IMR-90 (cell line): ENCODE measurements around the gene SEC16A. TPM values are rescaled to one million over a fixed set of nuclear protein-coding genes. Genes with fewer than 3 reads are reported as not detected.

ENCODE experiments used
- ATAC-seq: fragments of 200-7000 bp; cut with Tn5 transposase; 2 replicates; pipeline ENCODE4 v1.9.1; 2020; ENCODE audit warnings: low read depth, mild to moderate bottlenecking, moderate library complexity
- BruUV-seq: library from RNA; stranded (reverse); fragments of 400-500 nt; replicated peaks from 2 replicates; lab custom pipeline; 2021; lab: Mats Ljungman, UMichigan
- CTCF ChIA-PET: fragments of 300-600 bp; formaldehyde crosslinking; extraction: SDS; loops from one replicate; lab custom pipeline; 2021; ENCODE audit warnings: antibody characterized with exemption; lab: Yijun Ruan, JAX
- POLR2A ChIA-PET: fragments of 300-600 bp; sonication (Branson Sonifier 250); formaldehyde crosslinking; loops from one replicate; lab custom pipeline; 2022; ENCODE audit warnings: antibody characterized with exemption; ENCODE audit not compliant: unreplicated experiment; lab: Charles Lee
- DNase-seq: peaks from one replicate; pipeline ENCODE4 v3.0.0; 2013
- H2AFZ ChIP-seq: replicated peaks from 2 replicates; pipeline ENCODE3; 2013; ENCODE audit warnings: low read length, mild to moderate bottlenecking; ENCODE audit not compliant: poor library complexity
- H2AK5ac ChIP-seq: 2 replicates; pipeline ENCODE4 v1.6.1; 2013; ENCODE audit warnings: low read depth, low read length, inconsistent platforms
- H2AK9ac ChIP-seq: replicated peaks from 2 replicates; pipeline ENCODE3; 2013; ENCODE audit warnings: mild to moderate bottlenecking, low read depth, low read length, moderate library complexity; ENCODE audit not compliant: poor library complexity
- H2BK120ac ChIP-seq: 2 replicates; pipeline ENCODE4 v1.6.1; 2013; ENCODE audit warnings: low read depth, low read length, inconsistent platforms
- H2BK15ac ChIP-seq: 3 replicates; pipeline ENCODE4 v1.6.1; 2013; ENCODE audit warnings: low read depth, low read length, inconsistent platforms
- H2BK20ac ChIP-seq: 2 replicates; pipeline ENCODE4 v1.6.1; 2013; ENCODE audit warnings: low read depth, mild to moderate bottlenecking, inconsistent platforms, low read length, moderate library complexity
- H2BK5ac ChIP-seq: 2 replicates; pipeline ENCODE4 v1.6.1; 2013; ENCODE audit warnings: mild to moderate bottlenecking, low read depth, low read length, inconsistent platforms; ENCODE audit not compliant: poor library complexity, severe bottlenecking
- H3K14ac ChIP-seq: replicated peaks from 2 replicates; pipeline ENCODE4 v1.6.1; 2013; ENCODE audit warnings: low read depth, low read length, inconsistent platforms
- H3K18ac ChIP-seq: 2 replicates; pipeline ENCODE4 v1.6.1; 2013; ENCODE audit warnings: low read depth, low read length, control low read depth
- H3K23ac ChIP-seq: 2 replicates; pipeline ENCODE4 v1.6.1; 2013; ENCODE audit warnings: low read depth, low read length, inconsistent platforms
- H3K27ac ChIP-seq: 2 replicates; pipeline ENCODE4 v1.5.1; 2013; ENCODE audit warnings: mild to moderate bottlenecking, control low read depth, low read length; ENCODE audit not compliant: insufficient read depth
- H3K27me3 ChIP-seq: 2 replicates; pipeline ENCODE4 v1.6.1; 2013; ENCODE audit warnings: low read length; ENCODE audit not compliant: control insufficient read depth, insufficient read depth
- H3K36me3 ChIP-seq: 2 replicates; pipeline ENCODE4 v1.6.1; 2013; ENCODE audit warnings: low read length, mixed read lengths; ENCODE audit not compliant: control insufficient read depth, insufficient read depth
- H3K4ac ChIP-seq: 2 replicates; pipeline ENCODE4 v1.6.1; 2013; ENCODE audit warnings: low read depth, low read length, inconsistent platforms
- H3K4me1 ChIP-seq: 2 replicates; pipeline ENCODE4 v1.6.1; 2013; ENCODE audit warnings: low read length, mixed read lengths; ENCODE audit not compliant: control insufficient read depth, insufficient read depth
- H3K4me2 ChIP-seq: 2 replicates; pipeline ENCODE4 v1.6.1; 2013; ENCODE audit warnings: low read depth, mild to moderate bottlenecking, control low read depth, low read length, moderate library complexity
- H3K4me3 ChIP-seq: 2 replicates; pipeline ENCODE4 v1.5.1; 2013; ENCODE audit warnings: low read depth, mild to moderate bottlenecking, control low read depth, low read length, moderate library complexity; ENCODE audit not compliant: insufficient read depth
- H3K56ac ChIP-seq: 2 replicates; pipeline ENCODE4 v1.6.1; 2013; ENCODE audit warnings: low read length, inconsistent platforms; ENCODE audit not compliant: insufficient read depth; ENCODE audit errors: extremely low read depth
- H3K79me1 ChIP-seq, 2 experiments: 2 replicates each; pipeline ENCODE4 v1.6.1; 2013; ENCODE audit warnings: low read length in 2 of 2, inconsistent platforms in 1 of 2, low read depth in 1 of 2
- H3K9ac ChIP-seq: 2 replicates; pipeline ENCODE4 v1.6.1; 2013; ENCODE audit warnings: low read depth, low read length, control low read depth
- H3K9me1 ChIP-seq: 2 replicates; pipeline ENCODE4 v1.6.1; 2013; ENCODE audit warnings: low read length, inconsistent platforms; ENCODE audit not compliant: insufficient read depth
- H3K9me3 ChIP-seq: 2 replicates; pipeline ENCODE4 v1.6.1; 2013; ENCODE audit warnings: low read length; ENCODE audit not compliant: control insufficient read depth, insufficient read depth
- H4K20me1 ChIP-seq: 2 replicates; pipeline ENCODE4 v1.6.1; 2013; ENCODE audit warnings: low read length, inconsistent platforms; ENCODE audit not compliant: insufficient read depth
- H4K5ac ChIP-seq: 2 replicates; pipeline ENCODE4 v1.6.1; 2013; ENCODE audit warnings: mild to moderate bottlenecking, low read depth, low read length, control low read depth
- H4K8ac ChIP-seq, 2 experiments: 2 replicates each; pipeline ENCODE4 v1.6.1; 2013; ENCODE audit warnings: low read depth in 2 of 2, low read length in 2 of 2, control low read depth in 1 of 2, inconsistent platforms in 1 of 2
- H4K91ac ChIP-seq: 2 replicates; pipeline ENCODE4 v1.6.1; 2013; ENCODE audit warnings: low read depth, low read length, inconsistent platforms; ENCODE audit not compliant: insufficient read depth
- CTCF ChIP-seq: conservative IDR thresholded peaks from 2 replicates; pipeline ENCODE4 v1.5.1; 2012; ENCODE audit warnings: mild to moderate bottlenecking, low read depth, low read length, improper control_type of control experiment
- POLR2A ChIP-seq: IDR thresholded peaks from 2 replicates; pipeline ENCODE4 v1.6.1; 2012; ENCODE audit warnings: mild to moderate bottlenecking, low read depth, low read length
- RAD21 ChIP-seq: IDR thresholded peaks from 2 replicates; pipeline ENCODE4 v1.6.1; 2012; ENCODE audit warnings: low read length, improper control_type of control experiment
- WGBS, 2 experiments: methylation state at CpG; one replicate each; pipeline versions ENCODE4 v1.1.5 to v1.1.7; 2013; ENCODE audit warnings: missing lambda C conversion rate in 2 of 2; ENCODE audit not compliant: insufficient read length in 1 of 2; ENCODE audit errors: extremely low coverage in 2 of 2; 5-methylcytosine and 5-hydroxymethylcytosine counted together
- dilution Hi-C: fragments of 300-500 bp; cut with HindIII; formaldehyde crosslinking; loops from one replicate; pipeline ENCODE4 v1.14.3; 2018; ENCODE audit warnings: low sequenced_read_pairs; ENCODE audit not compliant: unreplicated experiment
- in situ Hi-C: fragments of 300-500 bp; cut with MboI; formaldehyde crosslinking; loops from 3 replicates; pipeline ENCODE4 v1.14.3; 2019; ENCODE audit warnings: low sequenced_read_pairs, inconsistent platforms, mixed read lengths
- intact Hi-C: fragments of 100-400 bp; cut with micrococcal nuclease; formaldehyde crosslinking; loops from 2 replicates; pipeline ENCODE4 v1.10.0; 2022
- polyA plus RNA-seq, 3 experiments: library from polyadenylated mRNA; depleted of rRNA; stranded (reverse); fragments of >200 nt; gene quantifications; 2 replicates each; pipeline ENCODE4 v1.2.3, GENCODE V29; 2012; ENCODE audit warnings: low replicate concordance in 1 of 3
- total RNA-seq: library from RNA; depleted of rRNA; stranded (reverse); fragments of >200 nt; gene quantifications from 2 replicates; pipeline ENCODE4 v1.2.3, GENCODE V29; 2012

Gene SEC16A
- total and polyA plus RNA-seq, 2 of the 4 experiments (the other 2 are of a cell fraction): 12.2 to 48.1 TPM

- Histone ChIP-seq H3K9ac (no peak overlapping the region), H3K27me3 (no peaks in the 10 kb centered on the region), H2BK5ac (no peak overlapping the region), H2BK120ac (no peak overlapping the region), H4K8ac (no peak overlapping the region), H3K4me2 (no peak overlapping the region), H3K56ac (no peak overlapping the region), H2AK9ac (no peak overlapping the region), H3K9me1 (no peaks in the 10 kb centered on the region), H4K91ac (no peak overlapping the region), H3K4me3 (no peak overlapping the region), H3K27ac (no peak overlapping the region), H3K36me3 (peaks cover 17% of the 10 kb centered on the region; the same call in 1 of the 2 replicates), H3K14ac (no peak overlapping the region), H3K9me3 (no peaks in the 10 kb centered on the region), H2AK5ac (no peak overlapping the region), H4K5ac (no peak overlapping the region), H3K23ac (no peak overlapping the region), H2AFZ (no peak overlapping the region), H3K18ac (no peak overlapping the region), H2BK20ac (no peak overlapping the region), H4K20me1 (peaks cover 37% of the 10 kb centered on the region), H3K4me1 (peaks cover 2% of the 10 kb centered on the region; the same call in 1 of the 2 replicates), H3K79me1 (peaks cover 0 to 32% of the 10 kb centered on the region in 2 experiments; a peak in 3 of 4 replicates), H2BK15ac (no peak overlapping the region), H3K4ac (no peak overlapping the region)
- DNase-seq (no peak), ATAC-seq (no peak)
- CTCF ChIA-PET: no interaction called here
- POLR2A ChIA-PET: no interaction called here
- WGBS, 2 experiments: 76% methylated on average over 10 of the region's 30 CpGs; no CpG with 5 or more reads in 1 of the 2 experiments
- no TSS peak for BruUV-seq
- in situ Hi-C loops: no loop called here
- dilution Hi-C loops: no loop called here
- TF ChIP-seq CTCF: no peak
- no peak for TF ChIP-seq POLR2A
- TF ChIP-seq RAD21: no peak
- intact Hi-C loops: no loop called here
Observed at GRCh38 chr9:136525841-136526499, 43.1 kb upstream of the SEC16A start.
